ENCODE data around the gene KLHL10.

The KLHL10 gene

GRCh38 chr17:41837761-41838538 is at the start of gene KLHL10:
TSS of gene KLHL10 (plus strand) at chr17:41837825. CDS start at chr17:41837933, 108 bp downstream.
- DNase-seq: no peak

- peak; percentile 45 to 60 for DNase-seq
Observed at GRCh38 chr17:41792845-41793783, 44.5 kb upstream of the KLHL10 start.

DNA sequence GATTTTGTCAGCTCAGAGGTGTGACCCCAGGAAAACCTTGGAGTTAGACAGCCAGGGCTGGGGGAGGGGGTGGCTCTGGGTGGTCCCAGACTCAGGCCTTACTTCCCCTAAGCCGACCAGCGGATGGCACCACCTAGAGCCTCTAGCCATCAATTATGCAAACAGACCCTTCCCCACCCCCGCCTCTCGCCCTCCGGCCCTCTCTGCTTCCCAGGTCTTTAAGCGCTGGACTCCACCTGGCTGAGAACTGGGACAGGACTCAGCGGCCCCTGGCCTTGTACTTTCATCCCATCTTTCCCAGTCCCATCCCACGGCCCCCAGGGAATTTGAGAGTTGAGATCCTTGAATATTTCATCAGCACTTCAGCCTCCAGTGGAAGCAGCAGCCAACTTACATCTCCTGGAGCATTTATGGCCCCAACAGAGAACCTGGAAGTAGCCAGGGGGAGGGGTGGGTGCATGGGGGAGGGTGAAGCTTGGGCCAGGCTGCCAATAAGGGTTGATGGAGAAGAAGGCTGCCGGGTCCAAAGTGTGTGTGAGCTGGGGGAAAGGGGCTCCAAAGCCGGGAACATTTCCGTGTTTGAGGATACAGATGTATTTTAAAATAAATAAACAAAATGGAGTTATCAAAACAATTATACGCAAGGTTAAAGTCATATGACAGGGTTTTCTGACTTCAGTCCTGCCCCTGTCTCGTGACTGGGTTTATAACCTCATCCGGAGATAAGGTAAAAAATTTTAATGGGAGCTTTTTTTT is 43.7 kb upstream of the KLHL10 start:
- DNase-seq: peak in 1 of 2 experiments; percentile 30

DNA sequence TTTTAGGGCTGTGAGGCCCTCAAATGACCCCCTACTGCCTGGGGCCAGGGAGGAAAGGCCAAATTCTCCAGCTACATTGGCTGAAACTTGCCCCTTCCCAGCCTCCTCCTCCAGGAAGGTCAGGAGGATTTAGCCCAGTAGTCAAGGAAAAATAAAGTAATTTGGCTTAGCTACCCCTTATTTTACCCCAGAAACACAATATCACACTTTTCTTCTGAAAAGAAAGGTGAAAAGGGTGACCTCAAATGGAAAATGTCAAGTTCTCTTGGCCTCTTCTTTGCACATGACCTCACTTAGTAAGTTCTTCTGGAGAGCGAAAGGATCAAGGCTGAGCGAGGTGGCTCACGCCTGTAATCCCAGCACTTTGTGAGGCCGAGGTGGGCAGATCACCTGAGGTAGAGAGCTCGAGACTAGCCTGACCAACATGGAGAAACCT is 43.1 kb upstream of the KLHL10 start:
- no peak for DNase-seq

- no peak for DNase-seq
Observed at GRCh38 chr17:41796121-41796895, 41.3 kb upstream of the KLHL10 start.

DNA sequence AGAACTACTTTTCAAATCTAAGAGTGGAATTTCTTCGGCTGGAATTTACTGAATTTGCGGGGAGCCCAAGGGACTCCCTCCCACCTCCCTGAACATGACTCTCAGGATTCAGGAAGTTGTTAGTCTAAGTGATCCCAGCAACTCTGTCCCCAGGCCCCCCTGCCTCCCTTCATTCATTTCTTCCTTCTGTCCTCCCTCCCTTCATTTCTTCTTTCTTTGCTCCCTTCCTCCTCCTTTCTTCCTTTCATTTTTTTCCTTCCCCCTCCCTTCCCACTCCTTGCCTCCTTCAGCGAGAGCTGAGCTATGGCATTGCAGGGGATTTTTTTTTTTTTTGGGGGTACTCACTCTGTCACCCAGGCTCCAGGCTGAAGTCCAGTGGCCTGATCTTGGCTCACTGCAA is 40.2 kb upstream of the KLHL10 start:
- DNase-seq: no peak

DNA sequence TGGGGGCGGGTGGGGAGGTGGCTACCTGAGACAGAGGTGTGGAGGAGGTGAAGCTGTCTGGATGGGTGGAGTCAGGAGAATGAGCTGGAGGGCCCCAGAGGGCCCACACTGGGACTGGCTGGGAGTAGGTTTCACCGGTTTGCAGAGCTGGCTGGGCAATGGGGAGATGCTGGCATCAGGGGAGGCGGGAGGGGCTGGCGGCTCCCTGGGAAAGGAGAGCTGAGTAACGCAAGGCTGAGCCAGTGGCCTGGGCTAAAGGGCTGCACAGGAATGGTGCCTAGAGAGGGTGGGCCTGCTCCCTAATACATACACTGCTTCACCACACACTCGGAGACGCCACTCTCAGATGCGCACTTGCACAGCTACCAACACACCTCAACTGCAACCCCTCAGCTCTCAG is 38.3 kb upstream of the KLHL10 start:
- DNase-seq: no peak

GRCh38 chr17:41800601-41801373 is 36.8 kb upstream of the KLHL10 start:
- DNase-seq: peak; percentile 32 to 67

DNA sequence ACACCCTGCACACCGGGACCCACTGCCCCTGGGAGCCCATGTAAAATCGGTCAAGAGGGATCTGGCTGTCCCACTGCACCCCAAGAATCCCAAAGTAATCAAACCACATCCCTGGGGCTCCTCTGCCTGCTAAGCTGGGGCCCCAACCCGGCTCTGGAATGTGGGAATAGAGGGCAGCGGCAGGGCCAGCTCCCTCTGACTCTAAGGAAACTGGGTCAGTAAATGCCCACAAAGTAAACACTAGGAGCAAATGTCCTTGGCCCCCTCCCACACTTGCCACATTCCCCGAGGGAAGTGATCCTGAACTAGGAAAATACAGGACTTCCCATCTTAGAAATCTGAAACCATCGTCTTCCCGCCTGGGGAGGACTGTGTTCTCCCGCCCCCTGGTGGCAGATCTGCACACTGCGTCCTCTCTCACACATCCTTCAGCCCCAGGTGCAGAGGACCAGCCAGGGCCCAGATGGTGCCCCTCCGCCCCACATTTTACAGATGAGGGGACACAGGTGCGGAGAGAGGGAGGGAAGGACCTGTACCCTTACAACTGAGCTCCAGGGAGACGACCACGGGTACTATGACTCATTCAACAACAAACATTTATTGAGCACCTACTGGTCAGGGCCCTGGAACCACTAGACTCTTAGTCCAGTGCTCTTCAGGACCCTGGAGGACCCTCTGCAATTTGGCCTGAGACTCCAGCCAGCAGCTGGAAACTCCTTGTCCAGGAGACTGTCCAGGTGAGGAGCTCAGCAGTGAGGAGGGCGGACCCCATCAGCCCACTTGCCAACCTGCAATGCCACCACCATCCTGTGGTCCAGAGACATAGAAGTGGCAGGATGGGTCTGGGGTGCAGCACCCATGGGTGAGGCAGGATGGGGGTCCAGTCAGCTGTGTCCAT is 36.0 kb upstream of the KLHL10 start:
- DNase-seq: peak; percentile 52 to 65

- DNase-seq: no peak
Observed at GRCh38 chr17:41803049-41804020, 34.3 kb upstream of the KLHL10 start.

DNA sequence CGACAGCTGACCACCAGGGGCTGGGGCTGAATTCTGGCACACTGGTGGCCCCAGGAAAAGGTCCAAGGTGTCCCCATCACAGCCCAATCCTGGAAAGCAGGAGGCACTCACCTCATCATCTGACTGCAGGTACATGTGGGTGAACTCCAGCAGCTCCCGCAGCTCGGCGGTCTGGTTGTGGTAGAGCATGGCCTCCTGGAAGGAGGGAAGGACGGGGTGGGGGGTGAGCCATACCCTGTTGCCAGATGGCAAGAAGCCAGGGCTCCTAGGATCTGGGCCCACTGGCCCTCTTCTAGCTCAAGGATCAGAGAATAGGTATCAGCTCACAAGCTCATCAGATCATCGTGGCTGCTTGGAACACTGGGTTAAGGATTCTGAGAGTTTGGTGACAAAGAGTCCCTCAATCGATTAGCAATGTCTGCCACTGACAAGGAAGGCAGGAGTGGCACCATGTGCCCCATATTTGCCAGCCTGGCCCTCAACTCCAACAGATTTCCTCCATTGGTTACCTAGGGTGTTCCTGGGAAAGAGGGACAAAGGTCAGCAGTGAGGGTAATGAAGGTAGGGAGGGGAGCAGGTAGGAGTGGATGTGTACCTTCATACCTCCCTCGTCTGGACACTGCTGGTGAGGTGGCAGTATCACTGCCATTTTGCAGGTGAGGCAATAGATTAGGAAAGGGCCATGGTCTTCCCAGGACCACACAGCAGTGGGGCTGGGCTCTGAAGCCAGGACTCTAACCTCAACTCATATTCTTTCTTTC is 30.8 kb upstream of the KLHL10 start:
- DNase-seq: no peak

- DNase-seq: no peak
Observed at GRCh38 chr17:41810659-41811548, 26.7 kb upstream of the KLHL10 start.

DNA sequence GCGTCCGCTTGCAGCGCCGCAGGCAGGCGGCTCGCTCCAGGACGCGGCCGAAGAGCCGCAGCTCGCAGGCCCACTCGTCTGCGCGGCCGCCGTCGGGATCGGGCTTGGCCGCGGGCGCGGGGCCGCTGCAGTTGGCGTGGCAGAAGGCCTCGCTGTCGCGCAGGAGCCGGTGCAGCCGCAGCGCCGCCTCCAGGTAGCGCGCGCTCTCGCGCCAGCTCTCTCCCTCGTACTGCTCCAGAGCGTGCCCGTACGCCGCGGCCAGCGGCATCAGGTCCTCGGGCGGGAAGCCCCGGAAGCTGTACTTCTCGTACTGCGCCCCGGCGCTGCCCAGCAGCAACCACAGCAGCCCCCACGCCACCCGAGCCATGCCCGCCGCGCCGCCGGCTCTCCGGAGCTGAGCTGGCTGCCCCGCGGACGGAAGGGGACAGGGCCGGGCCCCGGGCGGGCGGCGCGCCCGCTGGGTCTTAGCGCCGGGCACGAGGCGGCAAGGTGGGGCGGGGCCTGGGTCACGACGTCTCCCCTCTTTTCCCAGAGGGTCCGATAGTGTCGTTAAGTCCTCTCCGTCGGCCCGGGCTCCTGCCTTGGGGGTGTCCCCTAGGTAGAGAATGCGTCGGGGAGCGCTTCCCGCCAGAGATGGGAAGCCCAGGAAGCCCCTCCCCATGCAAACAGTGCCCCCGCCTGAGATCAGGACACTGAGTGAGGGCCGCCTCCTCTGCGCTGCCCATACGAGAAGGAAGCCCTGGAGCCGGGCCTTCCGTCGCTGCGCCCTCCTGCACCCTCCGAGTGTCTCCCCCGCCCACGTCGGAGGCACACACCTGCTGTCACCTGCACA is 25.9 kb upstream of the KLHL10 start, which contains the start of gene P3H4:
TSS of gene P3H4 (minus strand) at position 401 of the 832 bp plus-strand sequence. CDS start at position 367, 34 bp downstream.
- DNase-seq: peak; percentile 56 to 69

DNA sequence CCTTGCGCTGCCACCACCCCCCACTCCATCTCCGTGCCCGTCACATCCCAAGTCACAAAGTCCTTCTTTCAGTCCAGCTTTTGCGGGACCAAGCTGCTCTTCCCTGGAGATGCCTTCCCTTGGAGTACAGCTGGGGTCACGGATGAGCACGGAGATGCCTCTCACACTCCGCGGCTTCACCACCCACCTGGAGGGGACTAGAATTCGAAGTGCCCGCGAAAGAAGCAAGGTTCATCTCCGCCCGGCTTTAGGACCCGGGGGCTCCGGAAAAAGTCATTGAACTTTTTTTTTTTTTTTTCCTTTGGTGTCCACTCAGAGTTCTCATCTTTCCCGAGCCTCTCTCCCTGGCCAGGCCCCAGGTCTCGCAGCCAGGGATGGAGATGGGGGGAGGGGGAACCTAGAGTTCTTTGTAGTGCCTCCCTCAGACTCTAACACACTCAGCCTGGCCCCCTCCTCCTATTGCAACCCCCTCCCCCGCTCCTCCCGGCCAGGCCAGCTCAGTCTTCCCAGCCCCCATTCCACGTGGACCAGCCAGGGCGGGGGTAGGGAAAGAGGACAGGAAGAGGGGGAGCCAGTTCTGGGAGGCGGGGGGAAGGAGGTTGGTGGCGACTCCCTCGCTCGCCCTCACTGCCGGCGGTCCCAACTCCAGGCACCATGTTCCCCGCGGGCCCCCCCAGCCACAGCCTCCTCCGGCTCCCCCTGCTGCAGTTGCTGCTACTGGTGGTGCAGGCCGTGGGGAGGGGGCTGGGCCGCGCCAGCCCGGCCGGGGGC is 25.1 kb upstream of the KLHL10 start, which contains the start of gene FKBP10:
TSS of gene FKBP10 (plus strand) at position 624 of the 771 bp plus-strand sequence. CDS start at position 655, 31 bp downstream.
- DNase-seq: peak; percentile 67 to 75

- no peak for DNase-seq
Observed at GRCh38 chr17:41813152-41813680, 24.4 kb upstream of the KLHL10 start.

Measured in SHP77 (cell line).